ENCODE results near the gene NTM.

The NTM gene

GRCh38 chr11:131829725-131830124, 459.3 kb downstream of the NTM start:
- Mint-ChIP-seq H3K36me3 (ENCODE audit: low read depth) (no peaks in the 10 kb centered on the region), H3K9me3 (peaks cover 6% of the 10 kb centered on the region), H3K27ac (no peak overlapping the region), H3K4me3 (no peak overlapping the region), H3K27me3 (no peaks in the 10 kb centered on the region), H3K4me1 (no peaks in the 10 kb centered on the region)
- ATAC-seq = no peak
- no peak for DNase-seq

GRCh38 chr11:131832079-131832478, 461.7 kb downstream of the NTM start:
- DNase-seq (no peak), ATAC-seq (no peak)
- H3K27me3 Mint-ChIP-seq = no peaks in the 10 kb centered on the region
- H3K4me3 Mint-ChIP-seq = no peak overlapping the region
- H3K36me3 Mint-ChIP-seq (ENCODE audit: low read depth) = no peaks in the 10 kb centered on the region
- peaks cover 6% of the 10 kb centered on the region for H3K9me3 Mint-ChIP-seq
- H3K4me1 Mint-ChIP-seq = no peaks in the 10 kb centered on the region
- no peak overlapping the region for H3K27ac Mint-ChIP-seq

- H3K36me3 Mint-ChIP-seq (ENCODE audit: low read depth) = no peaks in the 10 kb centered on the region
- ATAC-seq (no peak), DNase-seq (no peak)
- H3K4me3 Mint-ChIP-seq = no peak overlapping the region
- no peaks in the 10 kb centered on the region for H3K4me1 Mint-ChIP-seq
- H3K27me3 Mint-ChIP-seq = no peaks in the 10 kb centered on the region
- peaks cover 6% of the 10 kb centered on the region for H3K9me3 Mint-ChIP-seq
- H3K27ac Mint-ChIP-seq = no peak overlapping the region
Measured at GRCh38 chr11:131833366-131833765, 463.0 kb downstream of the NTM start.

- no peaks in the 10 kb centered on the region for H3K27me3 Mint-ChIP-seq
Measured at GRCh38 chr11:131837562-131837961, 467.1 kb downstream of the NTM start.

GRCh38 chr11:131838016-131838415, 467.6 kb downstream of the NTM start:
- peaks cover 11% of the 10 kb centered on the region for H3K9me3 Mint-ChIP-seq

More at GRCh38 chr11:131837562-131837961, 467.1 kb downstream of the NTM start:
- peaks cover 11% of the 10 kb centered on the region for H3K9me3 Mint-ChIP-seq
- DNase-seq = no peak
- H3K27ac Mint-ChIP-seq = no peak overlapping the region
- no peak overlapping the region for H3K4me3 Mint-ChIP-seq
- no peaks in the 10 kb centered on the region for H3K36me3 Mint-ChIP-seq (ENCODE audit: low read depth)
- H3K4me1 Mint-ChIP-seq = no peaks in the 10 kb centered on the region
- ATAC-seq = no peak

GRCh38 chr11:131839326-131839725, 468.9 kb downstream of the NTM start:
- H3K9me3 Mint-ChIP-seq = peaks cover 4% of the 10 kb centered on the region
- H3K36me3 Mint-ChIP-seq (ENCODE audit: low read depth) = no peaks in the 10 kb centered on the region
- H3K27ac Mint-ChIP-seq = no peak overlapping the region
- no peak overlapping the region for H3K4me3 Mint-ChIP-seq
- H3K4me1 Mint-ChIP-seq = no peaks in the 10 kb centered on the region
- no peak for ATAC-seq
- no peaks in the 10 kb centered on the region for H3K27me3 Mint-ChIP-seq
- no peak for DNase-seq

More at GRCh38 chr11:131838016-131838415, 467.6 kb downstream of the NTM start:
- no peaks in the 10 kb centered on the region for H3K4me1 Mint-ChIP-seq
- H3K4me3 Mint-ChIP-seq = no peak overlapping the region
- H3K27me3 Mint-ChIP-seq = no peaks in the 10 kb centered on the region
- ATAC-seq (no peak), DNase-seq (no peak)
- no peaks in the 10 kb centered on the region for H3K36me3 Mint-ChIP-seq (ENCODE audit: low read depth)
- H3K27ac Mint-ChIP-seq = no peak overlapping the region

GRCh38 chr11:131840545-131840944, 470.1 kb downstream of the NTM start:
- no peak overlapping the region for H3K4me3 Mint-ChIP-seq

GRCh38 chr11:131841028-131841427, 470.6 kb downstream of the NTM start:
- ATAC-seq = no peak
- no peaks in the 10 kb centered on the region for H3K36me3 Mint-ChIP-seq (ENCODE audit: low read depth)
- no peak overlapping the region for H3K4me3 Mint-ChIP-seq
- no peaks in the 10 kb centered on the region for H3K27me3 Mint-ChIP-seq
- H3K9me3 Mint-ChIP-seq = peaks cover 4% of the 10 kb centered on the region
- no peaks in the 10 kb centered on the region for H3K4me1 Mint-ChIP-seq
- no peak overlapping the region for H3K27ac Mint-ChIP-seq
- no peak for DNase-seq

More at GRCh38 chr11:131840545-131840944, 470.1 kb downstream of the NTM start:
- Mint-ChIP-seq H3K36me3 (ENCODE audit: low read depth) (no peaks in the 10 kb centered on the region), H3K9me3 (peaks cover 4% of the 10 kb centered on the region), H3K27me3 (no peaks in the 10 kb centered on the region), H3K4me1 (no peaks in the 10 kb centered on the region), H3K27ac (no peak overlapping the region)
- ATAC-seq (no peak), DNase-seq (no peak)

GRCh38 chr11:131841925-131842635, 471.7 kb downstream of the NTM start:
- no peak overlapping the region for H3K27ac Mint-ChIP-seq
- peaks cover 4% of the 10 kb centered on the region for H3K9me3 Mint-ChIP-seq
- H3K4me1 Mint-ChIP-seq = no peaks in the 10 kb centered on the region
- ATAC-seq = no peak
- no peak for DNase-seq
- H3K36me3 Mint-ChIP-seq (ENCODE audit: low read depth) = no peaks in the 10 kb centered on the region
- H3K27me3 Mint-ChIP-seq = no peaks in the 10 kb centered on the region
- H3K4me3 Mint-ChIP-seq = no peak overlapping the region

GRCh38 chr11:131845255-131845654, 474.8 kb downstream of the NTM start:
- H3K4me1 Mint-ChIP-seq = no peaks in the 10 kb centered on the region

GRCh38 chr11:131849485-131849884, 479.1 kb downstream of the NTM start:
- H3K27me3 Mint-ChIP-seq = no peaks in the 10 kb centered on the region
- H3K4me3 Mint-ChIP-seq = no peak overlapping the region
- ATAC-seq (no peak), DNase-seq (no peak)
- peaks cover 4% of the 10 kb centered on the region for H3K9me3 Mint-ChIP-seq
- no peaks in the 10 kb centered on the region for H3K4me1 Mint-ChIP-seq
- no peaks in the 10 kb centered on the region for H3K36me3 Mint-ChIP-seq (ENCODE audit: low read depth)
- H3K27ac Mint-ChIP-seq = no peak overlapping the region

More at GRCh38 chr11:131845255-131845654, 474.8 kb downstream of the NTM start:
- DNase-seq (no peak), ATAC-seq (no peak)
- Mint-ChIP-seq H3K9me3 (peaks cover 4% of the 10 kb centered on the region), H3K27ac (no peak overlapping the region), H3K4me3 (no peak overlapping the region), H3K27me3 (no peaks in the 10 kb centered on the region), H3K36me3 (ENCODE audit: low read depth) (no peaks in the 10 kb centered on the region)

- Mint-ChIP-seq H3K27me3 (no peaks in the 10 kb centered on the region), H3K27ac (no peak overlapping the region), H3K9me3 (peaks cover 4% of the 10 kb centered on the region), H3K36me3 (ENCODE audit: low read depth) (no peaks in the 10 kb centered on the region), H3K4me3 (no peak overlapping the region), H3K4me1 (no peaks in the 10 kb centered on the region)
- ATAC-seq (no peak), DNase-seq (no peak)
Measured at GRCh38 chr11:131850507-131850906, 480.1 kb downstream of the NTM start.

GRCh38 chr11:131851964-131852755, 481.7 kb downstream of the NTM start:
- ATAC-seq = no peak
- Mint-ChIP-seq H3K27ac (no peak overlapping the region), H3K36me3 (ENCODE audit: low read depth) (no peaks in the 10 kb centered on the region), H3K9me3 (peaks cover 4% of the 10 kb centered on the region), H3K4me3 (no peak overlapping the region), H3K4me1 (no peaks in the 10 kb centered on the region), H3K27me3 (no peaks in the 10 kb centered on the region)
- no peak for DNase-seq

GRCh38 chr11:131852757-131853156, 482.3 kb downstream of the NTM start:
- Mint-ChIP-seq H3K4me1 (no peaks in the 10 kb centered on the region), H3K36me3 (ENCODE audit: low read depth) (no peaks in the 10 kb centered on the region), H3K27me3 (no peaks in the 10 kb centered on the region), H3K4me3 (no peak overlapping the region), H3K9me3 (peaks cover 4% of the 10 kb centered on the region), H3K27ac (no peak overlapping the region)
- ATAC-seq (no peak), DNase-seq (no peak)

GRCh38 chr11:131854391-131854790, 484.0 kb downstream of the NTM start:
- no peaks in the 10 kb centered on the region for H3K4me1 Mint-ChIP-seq
- no peak for ATAC-seq
- no peak overlapping the region for H3K4me3 Mint-ChIP-seq
- no peak overlapping the region for H3K27ac Mint-ChIP-seq
- no peak for DNase-seq
- no peaks in the 10 kb centered on the region for H3K36me3 Mint-ChIP-seq (ENCODE audit: low read depth)
- peaks cover 4% of the 10 kb centered on the region for H3K9me3 Mint-ChIP-seq
- no peaks in the 10 kb centered on the region for H3K27me3 Mint-ChIP-seq

All from activated naive CD8-positive, alpha-beta T cell treated with anti-CD3 and anti-CD28 coated beads, Interleukin-2, amount 50 U/mL, for 24 hours (primary cell).